Kidney (tissue), 14 donors: Measurements from ENCODE around the gene PODXL2. TPM values are rescaled to one million over a fixed set of nuclear protein-coding genes. Genes with fewer than 3 reads are reported as not detected.

Source experiments
- DNase-seq, 5 donors: peaks; one replicate each; pipeline ENCODE4 v3.0.0-alpha.2; 2013 to 2020
- FAIRE-seq: peaks from 2 replicates; lab custom pipeline; 2012; peaks lifted over from hg19 to GRCh38; lab: Jason Lieb, UNC
- H3K27ac ChIP-seq, 2 donors: one replicate each; pipeline ENCODE4 v1.7.0; 2013; ENCODE audit warnings: low read depth in 2 of 2, low read length in 2 of 2, inconsistent platforms in 1 of 2
- H3K27me3 ChIP-seq: one replicate; pipeline ENCODE4 v1.7.1; 2013; ENCODE audit warnings: low read length, inconsistent platforms; ENCODE audit not compliant: control insufficient read depth, insufficient read depth
- H3K36me3 ChIP-seq, 3 donors: one replicate each; pipeline versions ENCODE4 v1.7.0 to v1.7.1; 2013; ENCODE audit warnings: low read length in 3 of 3, control low read depth in 1 of 3, inconsistent platforms in 1 of 3; ENCODE audit not compliant: insufficient read depth in 3 of 3, control insufficient read depth in 2 of 3
- H3K4me1 ChIP-seq, 3 donors: one replicate each; pipeline versions ENCODE4 v1.7.0 to v1.7.1; 2013; ENCODE audit warnings: low read length in 3 of 3, inconsistent platforms in 1 of 3, low read depth in 1 of 3; ENCODE audit not compliant: control insufficient read depth in 2 of 3, insufficient read depth in 2 of 3
- H3K4me3 ChIP-seq, 3 donors: one replicate each; pipeline versions ENCODE4 v1.7.0 to v1.8.1; 2013; ENCODE audit warnings: low read length in 3 of 3, control low read depth in 1 of 3, inconsistent platforms in 1 of 3
- H3K9ac ChIP-seq, 3 donors: one replicate each; pipeline versions ENCODE4 v1.7.0 to v1.7.1; 2013; ENCODE audit warnings: low read length in 3 of 3, control low read depth in 1 of 3, inconsistent platforms in 1 of 3
- H3K9me3 ChIP-seq, 3 donors: one replicate each; pipeline versions ENCODE4 v1.7.0 to v1.7.1; 2013; ENCODE audit warnings: low read length in 3 of 3, control low read depth in 1 of 3, inconsistent platforms in 1 of 3; ENCODE audit not compliant: control insufficient read depth in 2 of 3, insufficient read depth in 1 of 3
- intact Hi-C: fragments of 100-400 bp; cut with DNase I; formaldehyde crosslinking; loops from one replicate; pipeline ENCODE4 v1.11.1; 2022
- polyA plus RNA-seq: library from polyadenylated mRNA; stranded (reverse); fragments of 350-450 nt; fragmentation: Illumina TruSeq; extraction: RNeasy Lipid Tissue Mini Kit (QIAGEN cat#74804); gene quantifications from one replicate; pipeline ENCODE4 v1.2.3, GENCODE V29; 2014; ENCODE audit warnings: low read depth, low replicate concordance; ENCODE audit not compliant: insufficient read depth
- total RNA-seq: library from RNA; stranded (reverse); fragmentation: NEBNext Ultra II Directional; extraction: Animal tissue kit (Norgen Biotek cat#: 25700); gene quantifications from one replicate; pipeline ENCODE4 v1.2.1, GENCODE V29; 2021
- TF ChIP-seq, protein P1 (sequence below): IDR thresholded peaks from 3 replicates; pipeline ENCODE4 v1.5.1; 2012; ENCODE audit warnings: mild to moderate bottlenecking, moderate library complexity, borderline replicate concordance; ENCODE audit not compliant: insufficient read depth; ENCODE audit errors: extremely low read depth
- donor health status: control.
- donor health status: control.
- donor health status: control.
- donor health status: control.
- donor health status: control.
- donor health status: DM: yes; HTN: yes; CAD: no.
- donor health status: Normal renal cell carcinoma (clear cell type).

Gene PODXL2
- total and polyA plus RNA-seq, 2 donors from 2014 or later: 7.4 to 10.5 TPM

- no peaks in the 10 kb centered on the region for H3K27me3 ChIP-seq
- H3K9ac ChIP-seq: no peak overlapping the region
- DNase-seq (no peak), FAIRE-seq (no peak)
- no peak overlapping the region for H3K27ac ChIP-seq
- peaks cover 0 to 8% (median 6%) of the 10 kb centered on the region in 3 donors for H3K36me3 ChIP-seq
- TF ChIP-seq, protein P1, sequence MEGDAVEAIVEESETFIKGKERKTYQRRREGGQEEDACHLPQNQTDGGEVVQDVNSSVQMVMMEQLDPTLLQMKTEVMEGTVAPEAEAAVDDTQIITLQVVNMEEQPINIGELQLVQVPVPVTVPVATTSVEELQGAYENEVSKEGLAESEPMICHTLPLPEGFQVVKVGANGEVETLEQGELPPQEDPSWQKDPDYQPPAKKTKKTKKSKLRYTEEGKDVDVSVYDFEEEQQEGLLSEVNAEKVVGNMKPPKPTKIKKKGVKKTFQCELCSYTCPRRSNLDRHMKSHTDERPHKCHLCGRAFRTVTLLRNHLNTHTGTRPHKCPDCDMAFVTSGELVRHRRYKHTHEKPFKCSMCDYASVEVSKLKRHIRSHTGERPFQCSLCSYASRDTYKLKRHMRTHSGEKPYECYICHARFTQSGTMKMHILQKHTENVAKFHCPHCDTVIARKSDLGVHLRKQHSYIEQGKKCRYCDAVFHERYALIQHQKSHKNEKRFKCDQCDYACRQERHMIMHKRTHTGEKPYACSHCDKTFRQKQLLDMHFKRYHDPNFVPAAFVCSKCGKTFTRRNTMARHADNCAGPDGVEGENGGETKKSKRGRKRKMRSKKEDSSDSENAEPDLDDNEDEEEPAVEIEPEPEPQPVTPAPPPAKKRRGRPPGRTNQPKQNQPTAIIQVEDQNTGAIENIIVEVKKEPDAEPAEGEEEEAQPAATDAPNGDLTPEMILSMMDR: no peak
- no peak overlapping the region for H3K4me3 ChIP-seq
- intact Hi-C loops: no loop called here
- H3K9me3 ChIP-seq: no peaks in the 10 kb centered on the region
- H3K4me1 ChIP-seq: no peaks in the 10 kb centered on the region
Measured at GRCh38 chr3:127618891-127619290, 10.1 kb upstream of the PODXL2 start.

DNA sequence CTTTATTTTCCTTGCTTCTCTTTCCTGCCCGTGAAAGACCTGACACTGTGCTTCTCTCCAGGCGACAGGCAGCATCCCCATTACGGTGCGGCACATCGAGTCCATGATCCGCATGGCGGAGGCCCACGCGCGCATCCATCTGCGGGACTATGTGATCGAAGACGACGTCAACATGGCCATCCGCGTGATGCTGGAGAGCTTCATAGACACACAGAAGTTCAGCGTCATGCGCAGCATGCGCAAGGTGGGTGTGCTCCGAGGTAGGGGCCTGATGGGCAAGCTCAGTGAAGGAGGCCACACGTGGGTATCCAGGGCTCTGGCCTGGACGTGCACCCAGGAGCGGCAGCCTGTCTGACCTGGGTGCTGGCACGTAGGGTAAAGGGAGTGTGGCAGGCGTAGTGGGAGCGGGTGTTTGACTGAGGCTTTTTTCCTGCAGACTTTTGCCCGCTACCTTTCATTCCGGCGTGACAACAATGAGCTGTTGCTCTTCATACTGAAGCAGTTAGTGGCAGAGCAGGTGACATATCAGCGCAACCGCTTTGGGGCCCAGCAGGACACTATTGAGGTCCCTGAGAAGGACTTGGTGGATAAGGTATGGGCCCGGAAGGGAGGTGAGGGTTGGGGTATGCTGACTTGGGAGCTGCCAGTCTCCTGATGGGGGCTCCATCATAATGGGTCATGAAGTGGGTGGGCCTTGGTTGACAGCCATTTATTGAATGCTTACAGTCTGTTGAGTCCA lies 8.2 kb upstream of the PODXL2 start:
- Histone ChIP-seq H3K27me3 (no peaks in the 10 kb centered on the region), H3K4me1 (no peaks in the 10 kb centered on the region), H3K36me3 (peaks cover 0 to 8% (median 6%) of the 10 kb centered on the region in 3 donors), H3K9me3 (no peaks in the 10 kb centered on the region), H3K9ac (no peak overlapping the region), H3K4me3 (no peak overlapping the region), H3K27ac (no peak overlapping the region)
- FAIRE-seq: no peak
- TF ChIP-seq, protein P1: no peak
- DNase-seq: no peak
- intact Hi-C loops: no loop called here

DNA sequence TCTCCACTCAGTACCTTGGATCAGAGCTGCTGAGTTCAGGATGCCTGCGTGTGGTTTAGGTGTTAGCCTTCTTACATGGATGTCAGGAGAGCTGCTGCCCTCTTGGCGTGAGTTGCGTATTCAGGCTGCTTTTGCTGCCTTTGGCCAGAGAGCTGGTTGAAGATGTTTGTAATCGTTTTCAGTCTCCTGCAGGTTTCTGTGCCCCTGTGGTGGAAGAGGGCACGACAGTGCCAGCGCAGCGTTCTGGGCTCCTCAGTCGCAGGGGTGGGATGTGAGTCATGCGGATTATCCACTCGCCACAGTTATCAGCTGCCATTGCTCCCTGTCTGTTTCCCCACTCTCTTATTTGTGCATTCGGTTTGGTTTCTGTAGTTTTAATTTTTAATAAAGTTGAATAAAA lies 7.0 kb upstream of the PODXL2 start:
- no peak for DNase-seq
- H3K36me3 ChIP-seq: peaks cover 0 to 6% (median 3%) of the 10 kb centered on the region in 3 donors
- H3K27me3 ChIP-seq: no peaks in the 10 kb centered on the region
- no peak for FAIRE-seq
- H3K4me3 ChIP-seq: no peak overlapping the region
- no peak overlapping the region for H3K27ac ChIP-seq
- intact Hi-C loops: no loop called here
- TF ChIP-seq, protein P1: no peak
- no peaks in the 10 kb centered on the region for H3K4me1 ChIP-seq
- H3K9me3 ChIP-seq: no peaks in the 10 kb centered on the region
- no peak overlapping the region for H3K9ac ChIP-seq
